ENCODE measurements around the gene THY1. TPM values are rescaled to one million over a fixed set of nuclear protein-coding genes. Genes with fewer than 3 reads are reported as not detected.
A peak's percentile ranks its signal among the peaks of the same experiment; 100 is the strongest.

The THY1 gene
- total and polyA plus RNA-seq, 9 of the 15 experiments (the other 6 are each of a cell fraction or from before 2014, with no cell fraction given): 0.07 to 0.40 (median 0.16) TPM; not detected in 5

GRCh38 chr11:119381181-119381988 lies 41.6 kb downstream of the THY1 start, which contains the start of gene USP2 (continued):
- TF ChIP-seq EWSR1 (IDR thresholded peaks at IDR 0.05; ENCODE audit: borderline replicate concordance, low read depth, partially characterized antibody) (no peak), RAD21 (CRISPR knock-in tag; conservative IDR thresholded peaks at IDR 0.05 in 1 of 2, IDR thresholded peaks at IDR 0.05 in 1 of 2) (peak; percentile 87 to 89), NRF1 (conservative IDR thresholded peaks at IDR 0.05 in 1 of 2, IDR thresholded peaks at IDR 0.05 in 1 of 2) (peak; percentile 68 to 77), CLOCK (CRISPR knock-in tag; IDR thresholded peaks at IDR 0.05; ENCODE audit: borderline replicate concordance) (no peak), SNIP1 (IDR thresholded peaks at IDR 0.05; ENCODE audit: low read depth) (no peak), E2F4 (CRISPR knock-in tag; IDR thresholded peaks at IDR 0.05; ENCODE audit: low read depth) (no peak), ZNF407 (IDR thresholded peaks at IDR 0.05; ENCODE audit: low read depth) (no peak; the same call in 1 of the 2 replicates), MLX (CRISPR knock-in tag; conservative IDR thresholded peaks at IDR 0.05) (no peak), ZNF695 (CRISPR knock-in tag; IDR thresholded peaks at IDR 0.05) (no peak), ZBTB17 (CRISPR knock-in tag; IDR thresholded peaks at IDR 0.05) (no peak), SREBF1 (IDR thresholded peaks at IDR 0.05; ENCODE audit: borderline replicate concordance, low read depth, low read length) (no peak), ZKSCAN1 (IDR thresholded peaks at IDR 0.05; ENCODE audit: low read depth, low read length) (0 out of 2 replicates have a peak, but pooled peaks have one; percentile 55), POLR2AphosphoS5 (IDR thresholded peaks at IDR 0.05; ENCODE audit: control insufficient read depth, insufficient read depth, low read depth, low read length) (no peak)
